C4-2B (cell line): ENCODE measurements around the gene POU6F2.

Source experiments
- ZFX ChIP-seq: fragments of 450-650 bp; IDR thresholded peaks from 2 replicates; pipeline ENCODE4 v1.6.1; 2017
- TF ChIP-seq, protein P1 (sequence below): fragments of 450-650 bp; conservative IDR thresholded peaks from 2 replicates; pipeline ENCODE4 v1.5.1; 2017; ENCODE audit warnings: mild to moderate bottlenecking

GRCh38 chr7:39416866-39417265 lies 439.2 kb downstream of the POU6F2 start:
- no peak for TF ChIP-seq ZFX
- TF ChIP-seq, protein P1, sequence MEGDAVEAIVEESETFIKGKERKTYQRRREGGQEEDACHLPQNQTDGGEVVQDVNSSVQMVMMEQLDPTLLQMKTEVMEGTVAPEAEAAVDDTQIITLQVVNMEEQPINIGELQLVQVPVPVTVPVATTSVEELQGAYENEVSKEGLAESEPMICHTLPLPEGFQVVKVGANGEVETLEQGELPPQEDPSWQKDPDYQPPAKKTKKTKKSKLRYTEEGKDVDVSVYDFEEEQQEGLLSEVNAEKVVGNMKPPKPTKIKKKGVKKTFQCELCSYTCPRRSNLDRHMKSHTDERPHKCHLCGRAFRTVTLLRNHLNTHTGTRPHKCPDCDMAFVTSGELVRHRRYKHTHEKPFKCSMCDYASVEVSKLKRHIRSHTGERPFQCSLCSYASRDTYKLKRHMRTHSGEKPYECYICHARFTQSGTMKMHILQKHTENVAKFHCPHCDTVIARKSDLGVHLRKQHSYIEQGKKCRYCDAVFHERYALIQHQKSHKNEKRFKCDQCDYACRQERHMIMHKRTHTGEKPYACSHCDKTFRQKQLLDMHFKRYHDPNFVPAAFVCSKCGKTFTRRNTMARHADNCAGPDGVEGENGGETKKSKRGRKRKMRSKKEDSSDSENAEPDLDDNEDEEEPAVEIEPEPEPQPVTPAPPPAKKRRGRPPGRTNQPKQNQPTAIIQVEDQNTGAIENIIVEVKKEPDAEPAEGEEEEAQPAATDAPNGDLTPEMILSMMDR = no peak
